Measurements from ENCODE around the gene SMPD3.

DNA sequence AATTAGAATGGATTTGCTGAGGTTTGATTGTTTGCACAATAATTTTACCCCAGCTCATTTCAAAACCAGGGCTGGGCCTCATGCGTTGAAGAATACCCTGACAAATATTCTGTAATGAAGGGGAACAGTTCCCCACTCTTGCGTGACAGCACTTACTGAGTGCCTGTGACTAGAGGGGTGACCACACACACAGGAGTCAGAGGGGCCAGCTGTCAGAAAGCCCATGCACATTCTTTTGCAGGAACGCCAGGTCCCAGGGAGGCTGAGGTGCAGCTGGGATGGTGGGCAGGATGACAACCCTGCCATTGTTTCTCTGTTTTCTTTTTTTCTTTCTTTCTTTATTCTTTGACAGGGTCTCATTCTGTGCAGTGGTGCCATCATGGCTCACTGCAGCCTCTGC, 44.6 kb downstream of the SMPD3 start:
- TF ChIP-seq, protein P1, sequence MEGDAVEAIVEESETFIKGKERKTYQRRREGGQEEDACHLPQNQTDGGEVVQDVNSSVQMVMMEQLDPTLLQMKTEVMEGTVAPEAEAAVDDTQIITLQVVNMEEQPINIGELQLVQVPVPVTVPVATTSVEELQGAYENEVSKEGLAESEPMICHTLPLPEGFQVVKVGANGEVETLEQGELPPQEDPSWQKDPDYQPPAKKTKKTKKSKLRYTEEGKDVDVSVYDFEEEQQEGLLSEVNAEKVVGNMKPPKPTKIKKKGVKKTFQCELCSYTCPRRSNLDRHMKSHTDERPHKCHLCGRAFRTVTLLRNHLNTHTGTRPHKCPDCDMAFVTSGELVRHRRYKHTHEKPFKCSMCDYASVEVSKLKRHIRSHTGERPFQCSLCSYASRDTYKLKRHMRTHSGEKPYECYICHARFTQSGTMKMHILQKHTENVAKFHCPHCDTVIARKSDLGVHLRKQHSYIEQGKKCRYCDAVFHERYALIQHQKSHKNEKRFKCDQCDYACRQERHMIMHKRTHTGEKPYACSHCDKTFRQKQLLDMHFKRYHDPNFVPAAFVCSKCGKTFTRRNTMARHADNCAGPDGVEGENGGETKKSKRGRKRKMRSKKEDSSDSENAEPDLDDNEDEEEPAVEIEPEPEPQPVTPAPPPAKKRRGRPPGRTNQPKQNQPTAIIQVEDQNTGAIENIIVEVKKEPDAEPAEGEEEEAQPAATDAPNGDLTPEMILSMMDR (IDR thresholded peaks at IDR 0.05): no peak
- no peak for TF ChIP-seq ZFX (IDR thresholded peaks at IDR 0.05; ENCODE audit: borderline replicate concordance)

Measured in 22Rv1 (cell line).